HepG2 (cell line): ENCODE results near the gene AMBRA1. TPM values are rescaled to one million over a fixed set of nuclear protein-coding genes. Genes with fewer than 3 reads are reported as not detected.

ENCODE experiments used
- FUBP1 ChIP-seq: sonication (generic); formaldehyde crosslinking; IDR thresholded peaks from 2 replicates; pipeline ENCODE4 v1.5.1; 2020; ENCODE audit warnings: missing genetic modification reagents, mild to moderate bottlenecking, borderline replicate concordance
- GATAD2A ChIP-seq: IDR thresholded peaks from 2 replicates; pipeline ENCODE4 v1.6.1; 2016
- GRHL1 ChIP-seq: sonication (generic); formaldehyde crosslinking; conservative IDR thresholded peaks from 2 replicates; pipeline ENCODE4 v1.8.0; 2022; ENCODE audit warnings: missing genetic modification reagents
- KDM1A ChIP-seq: IDR thresholded peaks from 2 replicates; pipeline ENCODE4 v1.6.1; 2016; ENCODE audit warnings: missing compliant biosample characterization
- KIAA2018 ChIP-seq: sonication (generic); formaldehyde crosslinking; IDR thresholded peaks from 2 replicates; pipeline ENCODE4 v1.5.0; 2020; ENCODE audit warnings: mild to moderate bottlenecking, missing genetic modification reagents, borderline replicate concordance
- SRSF9 ChIP-seq: fragments of 200-400 bp; formaldehyde crosslinking; IDR thresholded peaks from 2 replicates; pipeline ENCODE4 v1.6.1; 2018; ENCODE audit warnings: borderline replicate concordance, mild to moderate bottlenecking, low read depth, low read length; ENCODE audit not compliant: insufficient read depth, poor library complexity, severe bottlenecking
- YEATS2 ChIP-seq: sonication (generic); formaldehyde crosslinking; IDR thresholded peaks from 2 replicates; pipeline ENCODE4 v1.4.0; 2020; ENCODE audit warnings: missing genetic modification reagents, borderline replicate concordance
- ZBTB3 ChIP-seq: sonication (generic); formaldehyde crosslinking; IDR thresholded peaks from 2 replicates; pipeline ENCODE4 v1.4.0; 2020; ENCODE audit warnings: low read depth, mild to moderate bottlenecking, moderate library complexity, missing genetic modification reagents, borderline replicate concordance
- ZFP37 ChIP-seq: sonication (generic); formaldehyde crosslinking; IDR thresholded peaks from 2 replicates; pipeline ENCODE4 v1.4.0; 2020; ENCODE audit warnings: missing genetic modification reagents, borderline replicate concordance
- ZNF549 ChIP-seq: sonication (generic); formaldehyde crosslinking; IDR thresholded peaks from 2 replicates; pipeline ENCODE4 v1.5.0; 2020; ENCODE audit warnings: missing genetic modification reagents
- polyA plus RNA-seq, 8 experiments: library from polyadenylated mRNA; depleted of rRNA in 3 of 8; stranded (reverse) in 7 of 8; unstranded in 1 of 8; fragments of >200 nt; fragmentation: Illumina TruSeq in 4 of 8; extraction: Trizol in 4 of 8; gene quantifications; 2 replicates each; pipeline versions ENCODE4 v1.2.1 to v1.2.3, GENCODE V29; 2011 to 2016; ENCODE audit warnings: low read depth in 4 of 8, missing spikeins in 1 of 8, mixed read lengths in 1 of 8; ENCODE audit not compliant: insufficient read depth in 1 of 8
- total RNA-seq, 5 experiments: library from RNA; depleted of rRNA; stranded (reverse); fragments of >200 nt; fragmentation: Illumina TruSeq; extraction: Trizol; gene quantifications; 2 replicates each; pipeline ENCODE4 v1.2.3, GENCODE V29; 2016; ENCODE audit warnings: low read depth in 1 of 5
- TF ChIP-seq, protein P1 (sequence below): sonication (generic); formaldehyde crosslinking; IDR thresholded peaks from 2 replicates; pipeline ENCODE4 v1.5.1; 2020; ENCODE audit warnings: mild to moderate bottlenecking, missing genetic modification reagents, moderate library complexity

The AMBRA1 gene
- total and polyA plus RNA-seq, 2 of the 13 experiments (the other 11 are each of a cell fraction or from before 2014, with no cell fraction given), result 15.7 to 26.0 TPM

- TF ChIP-seq FUBP1 (CRISPR knock-in tag), result no peak
- TF ChIP-seq KDM1A (CRISPR knock-in tag), result no peak
- 0 out of 2 replicates have a peak, but pooled peaks have one; percentile 18 for TF ChIP-seq GATAD2A (CRISPR knock-in tag)
- no peak for TF ChIP-seq ZBTB3 (CRISPR knock-in tag)
- TF ChIP-seq KIAA2018, result no peak
- TF ChIP-seq, protein P1, sequence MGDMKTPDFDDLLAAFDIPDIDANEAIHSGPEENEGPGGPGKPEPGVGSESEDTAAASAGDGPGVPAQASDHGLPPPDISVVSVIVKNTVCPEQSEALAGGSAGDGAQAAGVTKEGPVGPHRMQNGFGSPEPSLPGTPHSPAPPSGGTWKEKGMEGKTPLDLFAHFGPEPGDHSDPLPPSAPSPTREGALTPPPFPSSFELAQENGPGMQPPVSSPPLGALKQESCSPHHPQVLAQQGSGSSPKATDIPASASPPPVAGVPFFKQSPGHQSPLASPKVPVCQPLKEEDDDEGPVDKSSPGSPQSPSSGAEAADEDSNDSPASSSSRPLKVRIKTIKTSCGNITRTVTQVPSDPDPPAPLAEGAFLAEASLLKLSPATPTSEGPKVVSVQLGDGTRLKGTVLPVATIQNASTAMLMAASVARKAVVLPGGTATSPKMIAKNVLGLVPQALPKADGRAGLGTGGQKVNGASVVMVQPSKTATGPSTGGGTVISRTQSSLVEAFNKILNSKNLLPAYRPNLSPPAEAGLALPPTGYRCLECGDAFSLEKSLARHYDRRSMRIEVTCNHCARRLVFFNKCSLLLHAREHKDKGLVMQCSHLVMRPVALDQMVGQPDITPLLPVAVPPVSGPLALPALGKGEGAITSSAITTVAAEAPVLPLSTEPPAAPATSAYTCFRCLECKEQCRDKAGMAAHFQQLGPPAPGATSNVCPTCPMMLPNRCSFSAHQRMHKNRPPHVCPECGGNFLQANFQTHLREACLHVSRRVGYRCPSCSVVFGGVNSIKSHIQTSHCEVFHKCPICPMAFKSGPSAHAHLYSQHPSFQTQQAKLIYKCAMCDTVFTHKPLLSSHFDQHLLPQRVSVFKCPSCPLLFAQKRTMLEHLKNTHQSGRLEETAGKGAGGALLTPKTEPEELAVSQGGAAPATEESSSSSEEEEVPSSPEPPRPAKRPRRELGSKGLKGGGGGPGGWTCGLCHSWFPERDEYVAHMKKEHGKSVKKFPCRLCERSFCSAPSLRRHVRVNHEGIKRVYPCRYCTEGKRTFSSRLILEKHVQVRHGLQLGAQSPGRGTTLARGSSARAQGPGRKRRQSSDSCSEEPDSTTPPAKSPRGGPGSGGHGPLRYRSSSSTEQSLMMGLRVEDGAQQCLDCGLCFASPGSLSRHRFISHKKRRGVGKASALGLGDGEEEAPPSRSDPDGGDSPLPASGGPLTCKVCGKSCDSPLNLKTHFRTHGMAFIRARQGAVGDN (CRISPR knock-in tag), result peak; percentile 73
- TF ChIP-seq YEATS2 (CRISPR knock-in tag), result peak; percentile 57; the same call in 1 of the 2 replicates
- TF ChIP-seq SRSF9, result no peak
- TF ChIP-seq ZNF549 (CRISPR knock-in tag), result no peak
- TF ChIP-seq ZFP37 (CRISPR knock-in tag), result no peak
- TF ChIP-seq GRHL1 (CRISPR knock-in tag), result no peak
Observed at GRCh38 chr11:46380340-46381047, 213.3 kb downstream of the AMBRA1 start (continued).
